IPS-11a (cell line): ENCODE data around the gene ACSF3.

Source experiments
- H3K4me3 ChIP-seq: one replicate; pipeline ENCODE4 v1.5.1; 2013; ENCODE audit warnings: low read depth, low read length, control low read depth

The ACSF3 gene

DNA sequence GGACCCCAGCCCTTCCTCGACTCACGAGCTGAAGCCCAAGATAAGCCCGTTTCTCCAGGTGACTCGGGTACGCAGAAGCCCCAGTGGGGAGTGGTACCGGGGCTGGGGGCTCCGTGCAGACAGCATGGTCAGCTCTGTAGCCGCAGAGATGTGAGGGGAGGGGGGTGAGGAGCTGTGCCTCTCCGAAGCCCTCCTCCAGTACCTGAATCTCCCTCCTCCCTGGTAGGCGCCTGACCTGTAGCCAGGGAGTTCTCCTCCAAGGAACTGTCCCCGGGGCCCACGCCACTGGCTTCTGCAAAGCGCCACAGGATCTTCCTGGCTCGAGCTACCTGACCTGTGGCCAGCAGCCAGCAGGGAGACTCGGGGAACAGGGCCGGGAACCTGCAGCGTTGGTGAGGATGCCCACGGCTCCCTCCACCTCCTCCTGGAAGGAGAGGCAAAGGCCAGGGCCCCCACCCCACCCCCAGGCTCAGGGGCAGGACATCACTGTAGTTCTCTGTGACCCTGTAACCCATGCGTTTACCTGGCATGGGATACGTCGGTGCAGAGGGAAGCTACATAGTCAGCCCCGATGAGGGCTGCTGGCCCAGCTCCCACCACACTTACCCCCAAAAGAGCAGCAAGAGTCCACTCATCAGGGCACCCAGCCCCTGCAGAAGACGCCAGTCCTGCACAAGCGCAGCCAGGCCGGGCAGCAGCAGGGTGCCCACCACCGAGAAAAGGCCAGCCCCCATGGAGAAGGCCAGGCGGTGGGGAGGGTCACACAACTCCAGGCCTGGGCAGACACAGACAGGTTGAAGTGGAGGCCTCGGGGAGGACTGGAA lies 105.0 kb downstream of the ACSF3 start:
- H3K4me3 ChIP-seq: no peak overlapping the region

DNA sequence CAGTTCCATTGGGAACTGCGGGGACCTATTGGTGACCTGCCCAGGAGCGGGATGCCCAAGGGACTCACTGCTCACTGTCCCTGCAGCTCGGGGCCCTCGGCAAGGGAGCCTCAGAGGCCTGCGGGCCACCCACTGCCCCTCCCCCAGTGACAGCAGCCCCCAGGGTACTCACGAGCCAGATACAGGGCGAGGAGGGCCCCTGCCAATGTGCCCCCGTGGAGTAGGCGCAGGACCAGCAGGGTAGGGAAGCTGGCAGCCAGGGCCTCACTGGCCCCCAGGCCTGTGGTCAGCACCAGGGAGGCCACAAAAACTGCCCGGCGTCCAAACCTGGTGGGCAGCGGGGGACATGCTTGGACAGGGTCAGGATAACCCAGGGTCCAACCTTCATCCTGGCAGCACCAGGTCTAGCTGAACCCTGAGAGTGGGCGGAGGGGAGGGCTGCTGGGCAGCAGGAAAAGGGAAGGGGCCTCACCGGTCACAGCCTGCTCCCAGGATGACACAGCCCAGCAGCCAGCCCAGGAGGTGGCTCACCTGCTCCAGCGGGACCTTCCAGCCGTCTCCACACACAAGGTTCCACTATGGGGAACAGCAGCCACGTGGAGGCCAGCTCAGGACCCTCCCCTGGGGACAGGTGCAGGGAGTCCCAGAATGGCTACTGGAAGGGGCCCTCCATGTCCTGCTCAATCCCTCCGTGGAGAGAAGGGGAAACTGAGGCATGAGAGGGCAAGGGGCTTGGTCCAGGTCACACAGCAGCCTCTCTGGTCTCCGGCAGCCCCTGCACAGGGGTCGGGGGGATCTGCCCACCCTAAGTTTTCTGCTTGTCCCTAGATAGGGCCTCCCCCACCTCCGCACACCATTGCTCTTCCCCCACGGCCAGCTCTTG lies 105.8 kb downstream of the ACSF3 start:
- no peak overlapping the region for H3K4me3 ChIP-seq

DNA sequence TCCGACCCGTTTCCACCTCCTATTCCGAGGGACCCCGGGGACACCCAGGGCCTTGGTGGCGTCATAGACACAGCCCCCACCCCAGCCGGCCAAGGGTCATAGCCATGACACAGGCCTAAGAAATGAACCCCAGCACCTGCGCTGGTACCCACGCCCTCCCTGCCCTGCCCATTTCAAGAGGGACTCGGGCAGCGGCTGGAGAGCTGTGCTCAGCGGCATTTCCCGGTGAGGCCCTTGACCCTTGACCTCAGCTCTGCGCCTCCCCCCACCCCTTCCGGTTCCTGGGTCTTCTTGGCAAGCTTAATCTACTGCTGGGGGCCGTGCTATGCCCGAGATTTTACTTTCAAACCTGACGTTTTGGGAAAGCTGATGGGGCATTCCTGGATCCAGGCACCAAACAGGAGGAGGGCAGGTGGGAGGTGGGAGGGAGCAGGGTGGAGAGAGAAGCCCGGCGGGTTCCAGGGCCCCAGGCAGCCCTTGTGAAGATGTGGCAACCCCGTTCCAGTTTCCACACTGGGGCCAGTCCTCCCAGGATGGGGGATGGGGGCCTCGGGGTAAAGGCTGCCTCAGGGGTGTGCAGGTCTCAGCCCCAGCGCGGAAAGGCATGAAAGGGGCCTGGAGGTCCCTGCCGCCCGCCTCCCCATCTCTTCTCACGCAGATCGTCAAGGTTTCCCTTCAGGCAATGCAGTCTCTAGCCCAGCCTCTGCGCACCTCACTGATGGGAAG lies 106.6 kb downstream of the ACSF3 start, which contains the start of gene SLC22A31:
Gene SLC22A31 (minus strand): TSS at position 414 of the 726 bp plus-strand sequence. CDS start 36 bp downstream, at position 378.
- peak within 1 kb of the TSS; percentile 53 for H3K4me3 ChIP-seq

GRCh38 chr16:89200850-89201411 lies 107.3 kb downstream of the ACSF3 start:
- H3K4me3 ChIP-seq: peak overlapping the region; percentile 53

GRCh38 chr16:89201439-89202377 lies 108.1 kb downstream of the ACSF3 start:
- peak overlapping the region; percentile 53 for H3K4me3 ChIP-seq

DNA sequence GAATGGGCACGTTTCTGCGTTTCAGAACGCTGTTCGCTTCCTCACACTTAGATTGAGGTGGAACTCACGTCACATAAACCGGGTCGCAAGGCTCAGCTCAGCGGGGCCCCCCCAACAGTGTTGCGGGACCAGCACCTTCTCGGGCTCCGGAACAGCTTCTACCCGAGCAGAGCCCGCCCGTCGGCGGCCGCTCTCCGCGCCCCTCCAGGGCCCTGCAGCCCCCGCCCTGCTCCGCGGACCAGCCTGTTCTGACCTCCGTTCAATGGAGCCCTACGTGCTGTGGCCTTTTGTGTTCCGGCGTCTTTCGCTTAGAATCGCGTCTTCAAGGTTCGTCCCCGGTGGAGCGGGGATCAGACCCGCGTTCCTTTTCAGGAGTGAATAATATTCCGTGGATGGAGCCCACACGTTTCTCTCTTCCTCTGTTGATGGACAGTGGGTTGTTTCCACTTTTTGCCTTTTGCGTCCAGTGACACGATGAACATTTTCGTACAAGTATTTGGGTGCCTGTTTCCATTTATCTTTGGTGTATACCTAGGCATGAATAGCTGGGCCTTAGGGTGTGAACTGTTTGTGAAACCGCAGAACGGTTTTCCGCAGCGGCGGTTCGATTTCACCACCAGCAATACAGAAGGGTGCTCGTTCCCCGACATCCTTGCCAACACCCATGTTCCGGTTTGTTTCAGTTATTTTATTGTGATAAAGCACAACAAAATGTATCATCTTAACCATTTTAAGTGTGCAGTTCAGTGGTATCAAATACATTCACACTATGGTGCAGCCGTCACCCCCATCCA lies 109.0 kb downstream of the ACSF3 start:
- H3K4me3 ChIP-seq: peak overlapping the region; percentile 13
